Loucy (cell line): ENCODE measurements around the gene SLC25A26.

Experiments
- H2AFZ ChIP-seq: fragments of 200-600 bp; sonication (generic); 2 replicates; pipeline ENCODE4 v1.6.0; 2016; ENCODE audit warnings: antibody characterized with exemption, mild to moderate bottlenecking, low read length, moderate library complexity
- H3F3A ChIP-seq: fragments of 200-600 bp; 2 replicates; pipeline ENCODE4 v1.6.0; 2016; ENCODE audit warnings: antibody characterized with exemption, low read depth, mild to moderate bottlenecking
- H3K27me3 ChIP-seq: fragments of 200-600 bp; sonication (generic); 2 replicates; pipeline ENCODE4 v1.6.1; 2014; ENCODE audit warnings: low read length, mild to moderate bottlenecking; ENCODE audit not compliant: insufficient read depth, poor library complexity, severe bottlenecking
- H3K36me3 ChIP-seq: fragments of 200-600 bp; sonication (generic); 2 replicates; pipeline ENCODE4 v1.6.1; 2016; ENCODE audit warnings: low read length; ENCODE audit not compliant: insufficient read depth
- H3K4me1 ChIP-seq: fragments of 200-600 bp; sonication (generic); 2 replicates; pipeline ENCODE4 v1.5.1; 2014; ENCODE audit warnings: low read length, mild to moderate bottlenecking; ENCODE audit not compliant: insufficient read depth, poor library complexity, severe bottlenecking
- H3K4me2 ChIP-seq: fragments of 200-600 bp; sonication (generic); 2 replicates; pipeline ENCODE4 v1.6.0; 2014; ENCODE audit warnings: antibody characterized with exemption, low read length, low read depth, mild to moderate bottlenecking; ENCODE audit not compliant: poor library complexity, severe bottlenecking
- H3K4me3 ChIP-seq: fragments of 200-600 bp; sonication (generic); 2 replicates; pipeline ENCODE4 v1.5.1; 2014; ENCODE audit warnings: low read length, mild to moderate bottlenecking, mixed read lengths; ENCODE audit not compliant: poor library complexity, severe bottlenecking
- H3K79me2 ChIP-seq: fragments of 200-600 bp; sonication (generic); 2 replicates; pipeline ENCODE4 v1.6.1; 2014; ENCODE audit warnings: low read length; ENCODE audit not compliant: insufficient read depth
- H3K9ac ChIP-seq: fragments of 200-600 bp; sonication (generic); 2 replicates; pipeline ENCODE4 v1.6.0; 2014; ENCODE audit warnings: mild to moderate bottlenecking, low read depth, low read length, moderate library complexity; ENCODE audit not compliant: poor library complexity, severe bottlenecking
- H3K9me2 ChIP-seq: fragments of 200-600 bp; sonication (generic); replicated peaks from 2 replicates; pipeline ENCODE4 v1.6.1; 2016; ENCODE audit warnings: low read depth, low read length, mixed read lengths
- H3K9me3 ChIP-seq: fragments of 200-600 bp; sonication (generic); 2 replicates; pipeline ENCODE4 v1.6.1; 2014; ENCODE audit warnings: mild to moderate bottlenecking, antibody characterized with exemption, low read length, low read depth; ENCODE audit not compliant: insufficient read depth
- H4K20me1 ChIP-seq: fragments of 200-600 bp; sonication (generic); 2 replicates; pipeline ENCODE4 v1.6.0; 2014; ENCODE audit warnings: antibody characterized with exemption, low read length, mild to moderate bottlenecking; ENCODE audit not compliant: insufficient read depth, poor library complexity, severe bottlenecking
- CTCF ChIP-seq: fragments of 200-600 bp; sonication (generic); conservative IDR thresholded peaks from 2 replicates; pipeline ENCODE4 v1.5.1; 2014; ENCODE audit warnings: mild to moderate bottlenecking, antibody characterized with exemption, low read length
- EZH2phosphoT487 ChIP-seq: fragments of 200-600 bp; IDR thresholded peaks from 2 replicates; pipeline ENCODE4 v1.6.1; 2018; ENCODE audit warnings: antibody characterized with exemption, mild to moderate bottlenecking, moderate library complexity, borderline replicate concordance

SLC25A26 gene

DNA sequence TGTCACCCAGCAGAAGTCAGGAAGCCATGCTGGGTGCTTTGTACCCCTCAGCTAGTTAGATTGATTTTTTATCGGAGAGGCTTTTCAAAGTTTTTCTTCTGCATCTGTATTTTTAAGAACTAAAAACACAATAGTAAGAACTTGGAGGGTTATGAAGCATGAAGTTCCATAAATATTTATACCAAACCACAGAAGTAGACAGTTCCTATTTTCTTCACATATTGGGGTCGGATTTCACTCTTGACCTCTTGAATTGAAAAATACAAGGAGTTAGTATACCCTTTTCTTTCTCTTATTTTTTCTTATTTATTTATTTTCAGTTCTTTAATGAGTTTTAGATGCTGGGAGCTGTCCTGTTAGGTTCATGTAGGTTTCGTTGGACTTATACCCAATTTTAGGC, 35.1 kb downstream of the SLC25A26 start:
- H3K4me3 ChIP-seq, result no peak overlapping the region
- H3K9ac ChIP-seq, result no peak overlapping the region
- H3K4me1 ChIP-seq, result no peaks in the 10 kb centered on the region
- no peak for TF ChIP-seq CTCF
- TF ChIP-seq EZH2phosphoT487, result no peak
- no peaks in the 10 kb centered on the region; the same call in 1 of the 2 replicates for H3K79me2 ChIP-seq
- H3K9me3 ChIP-seq, result no peaks in the 10 kb centered on the region
- H3F3A ChIP-seq, result no peaks in the 10 kb centered on the region
- no peak overlapping the region for H3K4me2 ChIP-seq
- no peaks in the 10 kb centered on the region for H3K27me3 ChIP-seq
- H2AFZ ChIP-seq, result no peak overlapping the region
- H4K20me1 ChIP-seq, result peaks cover 4% of the 10 kb centered on the region
- H3K36me3 ChIP-seq, result 0 out of 2 replicates have a peak, but pooled peaks cover 2% of the 10 kb centered on the region
- H3K9me2 ChIP-seq, result no peaks in the 10 kb centered on the region

DNA sequence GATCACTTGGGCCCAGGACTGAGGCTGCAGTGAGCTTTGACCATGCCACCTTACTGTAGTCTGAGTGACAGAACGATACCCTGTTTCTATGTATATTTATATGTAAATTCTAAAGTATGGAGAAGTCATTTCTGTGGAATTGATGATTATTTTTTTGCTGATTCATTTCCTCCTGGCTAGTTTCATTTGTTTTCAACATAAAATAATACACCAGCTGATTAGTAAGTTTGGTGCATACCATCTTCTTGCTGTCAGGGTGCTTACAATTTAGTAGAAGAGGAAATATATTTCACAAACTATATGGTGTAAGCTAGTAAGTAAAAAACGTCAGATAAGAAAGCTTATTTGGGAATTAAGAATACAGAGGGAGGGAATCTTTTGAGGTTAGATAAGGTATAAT, 36.0 kb downstream of the SLC25A26 start:
- no peaks in the 10 kb centered on the region for H3F3A ChIP-seq
- H3K4me1 ChIP-seq, result no peaks in the 10 kb centered on the region
- H4K20me1 ChIP-seq, result peaks cover 4% of the 10 kb centered on the region
- no peak overlapping the region for H3K4me3 ChIP-seq
- no peak overlapping the region for H2AFZ ChIP-seq
- H3K36me3 ChIP-seq, result 0 out of 2 replicates have a peak, but pooled peaks cover 2% of the 10 kb centered on the region
- H3K9me3 ChIP-seq, result no peaks in the 10 kb centered on the region
- no peaks in the 10 kb centered on the region; the same call in 1 of the 2 replicates for H3K79me2 ChIP-seq
- H3K9ac ChIP-seq, result no peak overlapping the region
- TF ChIP-seq CTCF (no peak), EZH2phosphoT487 (no peak)
- no peaks in the 10 kb centered on the region for H3K27me3 ChIP-seq
- no peaks in the 10 kb centered on the region for H3K9me2 ChIP-seq
- no peak overlapping the region for H3K4me2 ChIP-seq

GRCh38 chr3:66259566-66260255, 38.9 kb downstream of the SLC25A26 start:
- no peak overlapping the region for H3K4me2 ChIP-seq
- no peak overlapping the region for H2AFZ ChIP-seq
- no peaks in the 10 kb centered on the region for H3K9me3 ChIP-seq
- no peaks in the 10 kb centered on the region; the same call in 1 of the 2 replicates for H3K79me2 ChIP-seq
- H3K27me3 ChIP-seq, result no peaks in the 10 kb centered on the region
- H3K9ac ChIP-seq, result no peak overlapping the region
- TF ChIP-seq CTCF (no peak), EZH2phosphoT487 (no peak)
- H4K20me1 ChIP-seq, result no peaks in the 10 kb centered on the region
- no peaks in the 10 kb centered on the region for H3K4me1 ChIP-seq
- no peak overlapping the region for H3K4me3 ChIP-seq
- H3F3A ChIP-seq, result no peaks in the 10 kb centered on the region
- peaks cover 10% of the 10 kb centered on the region; the same call in 1 of the 2 replicates for H3K36me3 ChIP-seq
- no peaks in the 10 kb centered on the region for H3K9me2 ChIP-seq
